Measurements from ENCODE around the gene PRR11. TPM values are rescaled to one million over a fixed set of nuclear protein-coding genes. Genes with fewer than 3 reads are reported as not detected.

PRR11 gene
- total and polyA plus RNA-seq, 2 of the 4 experiments (the other 2 are of a cell fraction), result 8.6 to 24.0 TPM

GRCh38 chr17:59151006-59151405 is 4.5 kb upstream of the PRR11 start:
- DNase-seq (peak; percentile 6), ATAC-seq (ENCODE audit: low read depth) (no peak)
- Histone ChIP-seq H2AK9ac (replicated peaks; ENCODE audit: low read depth, low read length, poor library complexity) (no peak overlapping the region), H3K14ac (replicated peaks; ENCODE audit: low read depth, low read length) (peak overlapping the region; percentile 80), H3K4ac (ENCODE audit: low read depth, low read length) (no peak overlapping the region; the same call in 1 of the 2 replicates), H2AK5ac (ENCODE audit: low read depth, low read length) (no peak overlapping the region), H3K9me3 (ENCODE audit: control insufficient read depth, insufficient read depth, low read length) (no peaks in the 10 kb centered on the region), H3K23ac (ENCODE audit: low read depth, low read length) (peak overlapping the region; percentile 88; the same call in 1 of the 2 replicates), H4K91ac (ENCODE audit: insufficient read depth, low read depth, low read length) (no peak overlapping the region), H3K4me1 (ENCODE audit: control insufficient read depth, insufficient read depth, low read length) (peaks cover 3% of the 10 kb centered on the region), H3K18ac (ENCODE audit: low read depth, low read length) (no peak overlapping the region), H3K27ac (ENCODE audit: insufficient read depth, low read length) (no peak overlapping the region), H3K56ac (ENCODE audit: extremely low read depth, insufficient read depth, low read length) (no peak overlapping the region), H3K9ac (ENCODE audit: low read depth, low read length) (no peak overlapping the region), H2BK5ac (ENCODE audit: low read depth, low read length, poor library complexity, severe bottlenecking) (no peak overlapping the region), H2AFZ (replicated peaks; ENCODE audit: low read length, poor library complexity) (no peak overlapping the region), H2BK15ac (ENCODE audit: low read depth, low read length) (no peak overlapping the region), H4K8ac (ENCODE audit: low read depth in 2 of 2, low read length in 2 of 2) (peak overlapping the region in 1 of 2 experiments; percentile 24; a peak in 1 of 4 replicates), H3K4me2 (ENCODE audit: low read depth, low read length) (peak overlapping the region; percentile 54; the same call in 1 of the 2 replicates), H2BK20ac (ENCODE audit: low read depth, low read length) (0 out of 2 replicates have a peak overlapping the region, but pooled peaks have one; percentile 5), H2BK120ac (ENCODE audit: low read depth, low read length) (no peak overlapping the region), H4K5ac (ENCODE audit: low read depth, low read length) (no peak overlapping the region), H3K9me1 (ENCODE audit: insufficient read depth, low read length) (peaks cover 9% of the 10 kb centered on the region), H3K27me3 (ENCODE audit: control insufficient read depth, insufficient read depth, low read length) (no peaks in the 10 kb centered on the region), H4K20me1 (ENCODE audit: insufficient read depth, low read length) (peaks cover 13% of the 10 kb centered on the region), H3K4me3 (ENCODE audit: insufficient read depth, low read depth, low read length) (no peak overlapping the region), H3K79me1 (ENCODE audit: low read depth in 1 of 2, low read length in 2 of 2) (peaks cover 0 to 41% of the 10 kb centered on the region in 2 experiments), H3K36me3 (ENCODE audit: control insufficient read depth, insufficient read depth, low read length) (peaks cover 3% of the 10 kb centered on the region; the same call in 1 of the 2 replicates)
- dilution Hi-C loops (cut with HindIII; ENCODE audit: low sequenced_read_pairs, unreplicated experiment) (no loop called here), in situ Hi-C loops (cut with MboI; ENCODE audit: low sequenced_read_pairs) (no loop called here), intact Hi-C loops (cut with micrococcal nuclease) (loop anchor here (10.0 kb wide), 1 partner anchor 516 kb away; no protein-coding TSS in a partner anchor)
- BruUV-seq (replicated peaks), result no TSS peak
- CTCF ChIA-PET, result interaction anchor here (1.6 kb wide), 1 partner anchor 13 kb away, joined by 4 read pairs; no protein-coding TSS in a partner anchor
- no CpG with 5 or more reads among the region's 5 CpGs for WGBS, 2 experiments (ENCODE audit: extremely low coverage in 2 of 2, insufficient read length in 1 of 2)
- no peak for TF ChIP-seq POLR2A (IDR thresholded peaks at IDR 0.05; ENCODE audit: low read depth, low read length)
- no peak for TF ChIP-seq USF2 (IDR thresholded peaks at IDR 0.05; ENCODE audit: low read depth, low read length)
- TF ChIP-seq MAFK (IDR thresholded peaks at IDR 0.05; ENCODE audit: low read depth, low read length), result no peak
- TF ChIP-seq NFE2L2 (IDR thresholded peaks at IDR 0.05; ENCODE audit: low read depth, low read length), result no peak
- TF ChIP-seq CEBPB (IDR thresholded peaks at IDR 0.05; ENCODE audit: low read depth, low read length), result no peak
- no peak for TF ChIP-seq MAZ (IDR thresholded peaks at IDR 0.05; ENCODE audit: borderline replicate concordance, low read depth, low read length)
- no peak for TF ChIP-seq MXI1 (IDR thresholded peaks at IDR 0.05; ENCODE audit: borderline replicate concordance, low read depth, low read length)
- TF ChIP-seq CHD1 (IDR thresholded peaks at IDR 0.05; ENCODE audit: low read depth, low read length), result no peak
- no peak for TF ChIP-seq RCOR1 (IDR thresholded peaks at IDR 0.05; ENCODE audit: insufficient replicate concordance, low read length)
- TF ChIP-seq BHLHE40 (IDR thresholded peaks at IDR 0.05; ENCODE audit: low read depth, low read length), result no peak
- no peak for TF ChIP-seq FOS (IDR thresholded peaks at IDR 0.05; ENCODE audit: low read depth, low read length)
- TF ChIP-seq SMC3 (IDR thresholded peaks at IDR 0.05; ENCODE audit: low read depth, low read length), result no peak
- no peak for TF ChIP-seq RAD21 (IDR thresholded peaks at IDR 0.05; ENCODE audit: low read length)
- POLR2A ChIA-PET (ENCODE audit: unreplicated experiment), result interaction anchor here (0.6 kb wide), 2 partner anchors 45 to 514 kb away, joined by 3 read pairs; no protein-coding TSS in a partner anchor
